Dendritic cell treated with granulocyte-macrophage colony-stimulating factor and Interleukin-4, amounts not matched to agents 40 ng/mL and 50 ng/mL, for 4 days (primary cell): Measurements from ENCODE around the gene ZHX3.
A peak's percentile ranks its signal among the peaks of the same experiment; 100 is the strongest.

ENCODE experiments used
- H3K27ac Mint-ChIP-seq: one replicate; pipeline ENCODE4 v1.8.0; 2022; ENCODE audit warnings: mild to moderate bottlenecking, mixed read lengths
- H3K27me3 Mint-ChIP-seq: one replicate; pipeline ENCODE4 v1.8.0; 2022; ENCODE audit warnings: mild to moderate bottlenecking, mixed read lengths
- H3K36me3 Mint-ChIP-seq: one replicate; pipeline ENCODE4 v1.8.0; 2022; ENCODE audit warnings: low read depth, mixed read lengths
- H3K4me1 Mint-ChIP-seq: one replicate; pipeline ENCODE4 v1.8.0; 2022; ENCODE audit warnings: low read depth, mixed read lengths
- H3K4me3 Mint-ChIP-seq: one replicate; pipeline ENCODE4 v1.8.0; 2022; ENCODE audit warnings: mild to moderate bottlenecking, moderate library complexity, mixed read lengths
- H3K9me3 Mint-ChIP-seq: one replicate; pipeline ENCODE4 v1.8.0; 2022; ENCODE audit warnings: mixed read lengths
- intact Hi-C: fragments of 100-400 bp; cut with micrococcal nuclease; formaldehyde crosslinking; loops from one replicate; pipeline ENCODE4 v1.15.0; 2022

ZHX3 gene

GRCh38 chr20:41347523-41348429 lies 30.2 kb upstream of the ZHX3 start:
- H3K4me1 Mint-ChIP-seq: peaks cover 7% of the 10 kb centered on the region
- no peaks in the 10 kb centered on the region for H3K36me3 Mint-ChIP-seq
- no peaks in the 10 kb centered on the region for H3K9me3 Mint-ChIP-seq
- H3K4me3 Mint-ChIP-seq: no peak overlapping the region
- intact Hi-C loops: no loop called here
- H3K27ac Mint-ChIP-seq: no peak overlapping the region
- H3K27me3 Mint-ChIP-seq: peaks cover 12% of the 10 kb centered on the region

- Mint-ChIP-seq H3K36me3 (no peaks in the 10 kb centered on the region), H3K27ac (no peak overlapping the region), H3K4me1 (peaks cover 6% of the 10 kb centered on the region), H3K9me3 (no peaks in the 10 kb centered on the region), H3K27me3 (peaks cover 15% of the 10 kb centered on the region), H3K4me3 (no peak overlapping the region)
- intact Hi-C loops: no loop called here
Observed at GRCh38 chr20:41345729-41346067, 28.2 kb upstream of the ZHX3 start.

- Mint-ChIP-seq H3K36me3 (no peaks in the 10 kb centered on the region), H3K4me1 (peaks cover 6% of the 10 kb centered on the region), H3K27me3 (peaks cover 12% of the 10 kb centered on the region), H3K4me3 (no peak overlapping the region), H3K27ac (no peak overlapping the region), H3K9me3 (no peaks in the 10 kb centered on the region)
- intact Hi-C loops: no loop called here
Observed at GRCh38 chr20:41344938-41345728, 27.6 kb upstream of the ZHX3 start.

GRCh38 chr20:41344477-41344876 lies 26.9 kb upstream of the ZHX3 start:
- intact Hi-C loops: no loop called here
- Mint-ChIP-seq H3K9me3 (no peaks in the 10 kb centered on the region), H3K27ac (no peak overlapping the region), H3K36me3 (no peaks in the 10 kb centered on the region), H3K4me3 (no peak overlapping the region), H3K4me1 (peaks cover 9% of the 10 kb centered on the region), H3K27me3 (peaks cover 17% of the 10 kb centered on the region)

- no peaks in the 10 kb centered on the region for H3K36me3 Mint-ChIP-seq
- intact Hi-C loops: no loop called here
- no peak overlapping the region for H3K27ac Mint-ChIP-seq
Observed at GRCh38 chr20:41342474-41343464, 25.2 kb upstream of the ZHX3 start.

GRCh38 chr20:41340327-41341055 lies 23.0 kb upstream of the ZHX3 start, which contains the start of gene LPIN3:
LPIN3 (plus strand) TSS chr20:41340821; CDS start chr20:41345804, 4,983 bp downstream.
- Mint-ChIP-seq H3K27me3 (peaks cover 45% of the 10 kb centered on the region), H3K4me1 (peaks cover 9% of the 10 kb centered on the region), H3K4me3 (peak within 1 kb of the TSS; percentile 76), H3K36me3 (no peaks in the 10 kb centered on the region), H3K27ac (peak within 1 kb of the TSS; percentile 61), H3K9me3 (no peaks in the 10 kb centered on the region)
- intact Hi-C loops: loop anchor here (1.0 to 2.0 kb wide), 3 partner anchors 23 to 372 kb away; partner anchors contain the start of gene ZHX3

More at GRCh38 chr20:41342474-41343464, 25.2 kb upstream of the ZHX3 start:
- Mint-ChIP-seq H3K4me1 (peaks cover 9% of the 10 kb centered on the region), H3K27me3 (peaks cover 29% of the 10 kb centered on the region), H3K4me3 (no peak overlapping the region), H3K9me3 (no peaks in the 10 kb centered on the region)

- Mint-ChIP-seq H3K4me3 (peak overlapping the region; percentile 76), H3K36me3 (no peaks in the 10 kb centered on the region), H3K4me1 (peaks cover 9% of the 10 kb centered on the region), H3K27ac (peak overlapping the region; percentile 61), H3K27me3 (peaks cover 50% of the 10 kb centered on the region), H3K9me3 (no peaks in the 10 kb centered on the region)
- intact Hi-C loops: loop anchor here (1.0 to 2.0 kb wide), 3 partner anchors 23 to 371 kb away; partner anchors contain the start of gene ZHX3
Observed at GRCh38 chr20:41339957-41340326, 22.4 kb upstream of the ZHX3 start.

- H3K36me3 Mint-ChIP-seq: no peaks in the 10 kb centered on the region
- H3K4me3 Mint-ChIP-seq: no peak overlapping the region
- intact Hi-C loops: no loop called here
- H3K27ac Mint-ChIP-seq: no peak overlapping the region
- H3K27me3 Mint-ChIP-seq: peaks cover 52% of the 10 kb centered on the region
- peaks cover 9% of the 10 kb centered on the region for H3K4me1 Mint-ChIP-seq
- H3K9me3 Mint-ChIP-seq: no peaks in the 10 kb centered on the region
Observed at GRCh38 chr20:41336711-41337492, 19.4 kb upstream of the ZHX3 start.

GRCh38 chr20:41335591-41335990 lies 18.1 kb upstream of the ZHX3 start:
- Mint-ChIP-seq H3K4me1 (peaks cover 8% of the 10 kb centered on the region), H3K36me3 (no peaks in the 10 kb centered on the region), H3K4me3 (no peak overlapping the region), H3K9me3 (no peaks in the 10 kb centered on the region), H3K27me3 (peaks cover 55% of the 10 kb centered on the region), H3K27ac (no peak overlapping the region)
- intact Hi-C loops: no loop called here

GRCh38 chr20:41334443-41335421 lies 17.2 kb upstream of the ZHX3 start:
- Mint-ChIP-seq H3K27ac (no peak overlapping the region), H3K4me1 (peaks cover 3% of the 10 kb centered on the region), H3K9me3 (no peaks in the 10 kb centered on the region), H3K36me3 (no peaks in the 10 kb centered on the region), H3K4me3 (no peak overlapping the region), H3K27me3 (peaks cover 57% of the 10 kb centered on the region)
- intact Hi-C loops: no loop called here

- Mint-ChIP-seq H3K27ac (no peak overlapping the region), H3K27me3 (peaks cover 52% of the 10 kb centered on the region)
Observed at GRCh38 chr20:41334036-41334435, 16.5 kb upstream of the ZHX3 start.

More at GRCh38 chr20:41334036-41334435, 16.5 kb upstream of the ZHX3 start:
- intact Hi-C loops: no loop called here
- Mint-ChIP-seq H3K4me1 (peaks cover 10% of the 10 kb centered on the region), H3K9me3 (no peaks in the 10 kb centered on the region), H3K4me3 (no peak overlapping the region), H3K36me3 (no peaks in the 10 kb centered on the region)
